Activated CD4-positive, alpha-beta T cell treated with anti-CD3 and anti-CD28 coated beads for 24 hours (primary cell): ENCODE data around the gene ROR2.
"Not testable (repeated sequence)": the region's sequence is repeated elsewhere in the genome, so short reads cannot be mapped to it uniquely, and the experiment has no call there.

Experiments
- DNase-seq, 2 donors: peaks; one replicate each; pipeline ENCODE4 v3.0.0-alpha.2; 2020; ENCODE audit warnings: low read depth in 2 of 2

ROR2 gene

DNA sequence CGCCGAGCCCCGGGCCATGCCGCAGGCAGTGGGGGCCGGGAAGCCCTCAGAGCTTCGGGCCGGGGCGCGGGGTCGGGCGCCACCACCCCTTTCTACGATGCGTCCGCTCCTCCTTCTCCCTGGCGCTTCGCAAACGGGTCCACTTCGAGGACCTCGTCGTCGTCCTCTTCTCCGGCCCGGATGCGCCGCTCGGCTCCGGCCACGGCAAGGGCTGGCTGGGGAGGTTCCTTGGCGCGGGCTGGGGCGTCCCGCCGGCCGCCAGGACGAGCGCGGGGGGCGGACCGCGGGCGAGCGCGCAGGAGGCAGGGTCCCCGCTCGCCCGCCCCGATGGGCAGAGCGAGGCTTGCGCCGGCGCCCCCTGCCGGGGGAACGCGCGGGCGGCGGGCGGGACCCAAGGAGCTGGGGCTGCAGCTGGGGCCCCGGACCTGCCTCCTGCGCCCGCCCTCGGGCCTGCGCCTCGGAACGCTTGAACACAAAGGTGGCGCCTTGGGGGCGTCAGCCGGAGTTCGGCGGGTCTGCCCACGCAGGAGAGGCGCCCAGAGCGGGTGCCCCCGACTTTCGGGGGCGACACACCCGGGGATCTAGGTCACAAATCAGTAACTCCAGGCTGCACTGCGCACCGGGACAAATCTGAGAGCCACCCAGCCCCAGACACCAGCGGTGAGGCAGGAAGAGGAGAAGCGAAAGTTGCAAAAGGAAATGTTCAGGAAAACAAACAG is at the start of gene ROR2:
TSS of gene ROR2 (minus strand) at position 283 of the 719 bp plus-strand sequence.
- DNase-seq: peak; percentile 33 to 44

DNA sequence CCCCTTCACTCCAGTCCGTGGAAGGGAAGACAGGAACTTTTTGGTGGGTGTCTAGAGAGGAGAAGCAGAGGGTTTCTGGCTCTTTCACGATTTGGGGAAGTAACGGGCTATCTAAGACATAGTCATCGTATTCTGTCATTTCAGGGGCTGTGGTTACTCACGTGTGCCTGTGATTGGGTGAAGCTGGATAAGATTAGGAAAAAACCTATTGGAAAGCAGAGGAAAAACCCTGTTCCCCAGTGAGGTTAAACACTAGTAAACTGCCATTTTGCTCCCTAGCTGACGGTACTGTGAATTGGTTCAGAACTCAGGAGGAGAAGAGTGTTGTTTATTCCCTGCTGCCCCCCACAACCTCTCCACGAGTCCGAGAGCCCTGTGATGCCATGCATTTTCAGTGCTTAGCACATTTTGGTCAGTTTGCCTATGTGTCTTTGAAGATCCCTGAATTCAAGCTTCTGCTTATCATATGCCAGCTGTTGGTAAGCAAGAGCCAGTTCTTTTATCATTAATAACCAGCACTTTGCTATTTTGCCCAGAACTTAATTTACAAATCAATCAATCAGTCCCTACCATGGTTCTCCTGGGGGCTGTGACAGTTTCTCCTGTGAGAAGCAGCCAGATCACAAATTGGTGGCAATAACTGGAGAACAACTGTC is 45.1 kb upstream of the ROR2 start:
- no peak for DNase-seq

GRCh38 chr9:91994422-91994821 is 44.4 kb upstream of the ROR2 start:
- no peak for DNase-seq

DNA sequence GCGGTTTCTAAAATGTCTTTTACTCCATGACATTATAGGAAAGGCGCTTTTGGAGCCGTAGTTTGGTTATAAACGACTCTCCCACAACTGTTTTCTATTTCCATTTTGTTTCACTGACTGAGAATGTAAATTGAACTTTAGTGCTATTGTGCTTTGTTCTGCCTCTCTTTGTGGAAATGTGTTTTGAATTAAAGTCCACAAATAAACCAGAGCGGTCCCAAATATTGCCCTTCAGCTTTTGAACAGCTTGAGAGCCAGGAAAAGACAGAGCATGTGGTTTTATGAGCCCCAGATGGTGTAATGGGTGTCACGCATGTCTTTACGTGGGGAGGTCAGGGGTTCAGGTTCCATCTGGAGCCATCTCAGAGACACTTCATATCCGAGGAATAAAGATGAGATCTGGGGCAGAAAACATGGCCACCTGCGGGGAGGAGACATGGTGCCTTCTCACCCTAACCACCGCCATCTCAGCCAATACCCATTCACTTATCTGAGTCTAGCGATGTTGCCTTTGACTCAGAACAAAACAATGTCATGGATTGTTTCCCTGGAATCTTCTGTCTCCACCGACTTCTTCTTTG is 42.5 kb upstream of the ROR2 start:
- no peak for DNase-seq

GRCh38 chr9:91991721-91992341 is 41.8 kb upstream of the ROR2 start:
- no peak for DNase-seq

DNA sequence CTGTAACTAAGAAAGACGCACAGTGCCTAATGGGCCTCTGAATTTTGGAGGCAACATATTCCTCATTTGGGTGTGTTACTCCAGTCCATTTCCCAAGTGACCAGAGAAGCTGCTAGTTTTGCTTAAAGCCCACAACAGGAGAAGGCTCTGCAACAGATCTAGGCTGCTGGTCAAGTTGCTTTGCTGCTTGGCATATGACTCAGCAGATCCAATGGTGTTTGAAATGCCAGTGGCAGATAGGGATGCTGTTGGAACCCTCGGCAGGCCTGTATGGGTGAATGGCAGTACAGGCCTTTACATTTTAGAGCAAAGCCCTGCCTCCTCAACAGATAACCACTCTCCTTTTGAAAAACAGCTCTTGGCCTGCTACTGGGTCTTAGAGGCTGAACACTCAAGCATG is 36.2 kb upstream of the ROR2 start:
- DNase-seq: no peak

- DNase-seq: no peak
These were observed 35.7 kb upstream of the ROR2 start for GRCh38 chr9:91985692-91986091.

DNA sequence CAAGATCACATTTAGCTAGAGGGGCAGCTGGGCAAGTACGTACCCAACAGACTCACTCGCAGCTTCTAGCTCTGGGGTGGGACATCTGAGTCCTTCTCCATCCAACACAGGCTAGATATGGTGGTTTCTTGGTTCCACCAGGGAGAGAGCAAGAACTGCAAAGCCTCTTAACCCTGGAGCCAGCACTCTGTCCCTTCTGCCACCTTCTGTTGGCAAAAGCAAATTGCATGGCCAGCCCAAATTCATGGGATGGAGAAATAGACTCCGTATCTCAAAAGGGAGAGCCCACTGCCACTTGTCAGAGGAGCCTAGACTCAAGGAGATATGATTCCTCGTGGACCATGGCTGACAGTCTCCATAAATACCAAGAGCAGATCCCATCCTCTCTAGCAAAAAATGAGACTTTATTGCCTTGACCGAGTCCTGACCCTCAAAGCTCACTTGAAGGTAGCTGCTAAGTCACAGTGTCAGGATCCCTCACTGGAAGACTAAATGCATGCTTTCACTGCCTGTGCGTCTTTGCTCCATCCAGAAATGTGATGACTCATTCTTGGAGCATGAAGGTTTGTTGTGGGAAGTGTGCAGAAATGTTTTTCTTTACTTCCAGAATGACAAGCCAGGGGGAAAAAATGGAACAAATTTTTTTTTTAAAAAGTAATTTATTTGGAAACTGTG is 28.8 kb upstream of the ROR2 start:
- DNase-seq: no peak

- DNase-seq: not testable (repeated sequence)
These were observed 25.2 kb upstream of the ROR2 start for GRCh38 chr9:91975254-91975653.

DNA sequence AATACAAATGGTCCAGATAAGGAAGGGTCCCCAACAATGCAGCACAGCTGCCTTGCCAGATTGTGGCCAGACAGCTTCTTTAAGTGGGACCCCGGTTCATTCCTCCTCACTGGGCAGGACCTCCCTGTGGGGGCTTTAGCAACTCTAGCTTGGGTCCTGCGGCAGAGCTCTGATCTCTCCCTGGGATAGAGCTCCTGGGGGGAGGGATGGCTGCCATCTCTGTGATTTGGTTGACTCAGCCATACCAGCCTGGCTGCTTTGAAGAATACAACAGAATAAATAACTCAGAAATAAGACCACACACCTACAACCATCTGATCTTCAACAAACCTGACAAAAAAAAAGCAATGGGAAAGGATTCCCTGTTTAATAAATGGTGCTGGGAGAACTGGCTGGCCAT is 22.7 kb upstream of the ROR2 start:
- DNase-seq: no peak

- no peak for DNase-seq
These were observed 22.1 kb upstream of the ROR2 start for GRCh38 chr9:91972076-91972626.

DNA sequence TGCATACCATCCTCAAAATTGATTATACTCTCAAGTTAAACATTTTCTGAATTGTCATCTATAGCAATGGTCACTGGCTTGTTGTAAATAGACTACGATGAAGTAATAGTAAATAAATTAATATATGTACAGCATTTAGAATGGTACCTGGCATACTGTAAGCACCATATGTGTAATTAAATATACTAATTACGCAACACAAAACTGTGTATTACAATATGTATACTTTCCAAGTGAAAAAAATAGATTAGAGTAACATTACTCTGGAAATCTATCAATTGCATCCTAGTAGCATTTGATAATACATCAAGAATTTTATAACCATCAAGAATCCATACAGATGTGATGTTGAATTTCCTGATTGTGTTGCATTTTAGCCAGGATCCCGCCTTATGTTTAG is 17.2 kb upstream of the ROR2 start:
- no peak for DNase-seq

GRCh38 chr9:91966503-91966902 is 16.5 kb upstream of the ROR2 start:
- no peak for DNase-seq

- no peak for DNase-seq
These were observed 13.7 kb upstream of the ROR2 start for GRCh38 chr9:91963711-91964240.

- no peak for DNase-seq
These were observed 10.3 kb upstream of the ROR2 start for GRCh38 chr9:91960367-91960766.

GRCh38 chr9:91958174-91958573 is 8.1 kb upstream of the ROR2 start:
- no peak for DNase-seq

GRCh38 chr9:91954841-91955471 is 4.9 kb upstream of the ROR2 start:
- no peak for DNase-seq

DNA sequence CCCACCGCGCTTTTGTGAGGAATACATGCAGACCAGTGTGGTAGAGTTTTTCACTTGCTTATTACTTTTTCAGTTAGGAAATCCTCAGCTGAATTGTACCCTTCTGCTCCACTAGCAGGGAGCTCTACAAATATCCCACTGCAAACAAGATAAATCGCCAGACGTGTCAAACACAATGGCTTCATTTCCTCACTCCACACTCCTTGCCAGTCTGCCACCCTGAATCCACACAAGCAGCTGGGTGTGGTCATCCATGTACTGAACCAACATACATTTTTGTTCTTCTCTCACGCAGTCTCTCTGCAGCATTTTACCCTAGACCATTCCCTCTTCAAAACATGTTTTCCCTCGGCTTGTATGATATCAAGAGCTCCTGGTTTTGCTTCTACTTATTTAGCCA is 3.7 kb upstream of the ROR2 start:
- no peak for DNase-seq

- DNase-seq: no peak
These were observed 2.0 kb upstream of the ROR2 start for GRCh38 chr9:91951944-91952520.

DNA sequence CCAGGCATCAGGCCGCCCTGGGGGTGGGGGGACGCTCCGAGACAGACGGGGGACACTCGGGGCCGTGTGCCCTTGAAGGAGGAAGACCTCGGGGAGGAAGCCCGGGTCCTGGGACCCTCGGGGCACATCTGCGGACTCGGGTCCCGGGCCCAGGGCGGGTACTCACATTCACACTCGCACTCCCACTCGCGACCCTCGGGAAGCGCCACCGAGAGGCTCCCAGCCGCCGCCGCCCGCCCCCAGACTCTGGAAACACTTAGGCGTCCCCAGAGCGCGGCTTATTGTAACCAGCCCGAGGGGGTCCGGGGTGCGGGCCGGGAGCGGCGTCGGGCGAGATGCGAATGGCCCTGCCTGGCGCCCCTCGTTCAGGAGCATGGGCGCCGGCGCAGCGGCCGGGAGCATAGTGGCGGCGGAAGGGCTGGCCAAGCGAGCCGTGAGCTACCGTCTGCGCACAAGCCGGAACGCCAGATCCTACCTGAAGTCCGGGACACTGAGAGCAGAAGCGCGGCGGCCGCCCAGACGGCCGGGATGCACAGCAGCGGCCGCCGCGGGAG is 559 bp downstream of the ROR2 start:
- no peak for DNase-seq
